Measurements from ENCODE around the gene ZNRD2. TPM values are rescaled to one million over a fixed set of nuclear protein-coding genes. Genes with fewer than 3 reads are reported as not detected.

The ZNRD2 gene
- total and polyA plus RNA-seq, 2 of the 8 experiments (the other 6 are each of a cell fraction or from before 2014, with no cell fraction given) = 53.4 to 125 TPM

- no peak overlapping the region for H3K9ac ChIP-seq (replicated peaks in 1 of 4; ENCODE audit: extremely low read depth in 1 of 4, low read depth in 3 of 4, low read length in 3 of 4)
- no peak overlapping the region for H4K5ac ChIP-seq (ENCODE audit: insufficient read length, low read depth, low read length)
- H3K4me3 ChIP-seq (ENCODE audit: extremely low read depth in 1 of 4, insufficient read depth in 2 of 4, low read depth in 3 of 4, low read length in 4 of 4) = peak overlapping the region in 1 of 4 experiments; percentile 42; a peak in 2 of 8 replicates
- H3K56ac ChIP-seq (replicated peaks; ENCODE audit: insufficient read length, low read depth, low read length) = no peak overlapping the region
- H2BK12ac ChIP-seq (ENCODE audit: low read depth, low read length) = peak overlapping the region; percentile 27; the same call in 1 of the 2 replicates
- TF ChIP-seq HDAC6 (IDR thresholded peaks at IDR 0.05; ENCODE audit: low read depth, low read length) = no peak
- no peak for TF ChIP-seq TAF7 (optimal IDR thresholded peaks at IDR 0.05; ENCODE audit: borderline replicate concordance, low read depth, low read length)
- TF ChIP-seq MAX (IDR thresholded peaks at IDR 0.05) = 0 out of 2 replicates have a peak, but pooled peaks have one; percentile 32
- TF ChIP-seq SIX5 (IDR thresholded peaks at IDR 0.05; ENCODE audit: low read depth, low read length) = no peak
- TF ChIP-seq HDAC2 (IDR thresholded peaks at IDR 0.05; ENCODE audit: borderline replicate concordance in 1 of 2, low read depth in 2 of 2, low read length in 2 of 2) = 0 out of 4 replicates have a peak, but pooled peaks of 1 of the 2 experiments have one; percentile 20
- TF ChIP-seq SUZ12 (IDR thresholded peaks at IDR 0.05; ENCODE audit: low read length) = peak; percentile 6; the same call in 1 of the 2 replicates
- TF ChIP-seq CTCF (IDR thresholded peaks at IDR 0.05; ENCODE audit: control extremely low read depth in 1 of 3, insufficient read depth in 1 of 3, low read depth in 1 of 3, low read length in 3 of 3) = peak in 2 of 3 experiments; percentile 38 to 46; a peak in 3 of 4 replicates
- peak; percentile 56 for TF ChIP-seq BACH1 (IDR thresholded peaks at IDR 0.05; ENCODE audit: low read length)
- ChIA-PET POLR2A (ENCODE audit: partially characterized antibody) (interaction anchor here (1.0 to 1.6 kb wide), 4 partner anchors 7 to 18 kb away, joined by 3 to 5 read pairs (median 4); no protein-coding TSS in a partner anchor), CTCF (ENCODE audit: partially characterized antibody) (interaction anchor here (0.6 to 10.5 kb wide), 10 partner anchors 9 to 232 kb away, joined by 3 to 284 read pairs (median 4); partner anchors contain the start of genes FAM89B, LTBP3 and ZNRD2)
- H3K36me3 ChIP-seq (ENCODE audit: control insufficient read depth in 2 of 4, insufficient read depth in 4 of 4, low read length in 3 of 4) = no peaks in the 10 kb centered on the region
- H2BK20ac ChIP-seq (ENCODE audit: low read length) = no peak overlapping the region
- no peak overlapping the region for H3K23ac ChIP-seq (ENCODE audit: insufficient read length)
- no peaks in the 10 kb centered on the region for H3K9me3 ChIP-seq (ENCODE audit: insufficient read depth in 2 of 2, low read depth in 1 of 2, low read length in 1 of 2)
- H2BK15ac ChIP-seq (ENCODE audit: low read length) = no peak overlapping the region
- DNase-seq (ENCODE audit: low read depth in 1 of 2, low spot score in 2 of 2) (peak in 1 of 2 experiments; percentile 72), FAIRE-seq (no peak)
- H3K27me3 ChIP-seq (replicated peaks in 1 of 4; ENCODE audit: control insufficient read depth in 3 of 4, extremely low read depth in 1 of 4, insufficient read depth in 3 of 4, low read length in 3 of 4) = peaks cover 4 to 46% (median 36%) of the 10 kb centered on the region in 4 experiments; a peak in 6 of 7 replicates
- H3K4me1 ChIP-seq (replicated peaks in 1 of 4; ENCODE audit: control insufficient read depth in 3 of 4, insufficient read depth in 4 of 4, low read length in 3 of 4) = peaks cover 0 to 11% (median 8%) of the 10 kb centered on the region in 4 experiments; a peak in 5 of 7 replicates
- H3K27ac ChIP-seq (ENCODE audit: low read depth, low read length) = no peak overlapping the region
- no peak overlapping the region for H3K14ac ChIP-seq (ENCODE audit: insufficient read length)
- H3K79me2 ChIP-seq (ENCODE audit: control insufficient read depth in 1 of 2, insufficient read depth in 2 of 2, low read length in 2 of 2) = no peaks in the 10 kb centered on the region
- WGBS, 2 experiments (ENCODE audit: extremely low coverage in 1 of 2, insufficient coverage in 1 of 2, insufficient read length in 1 of 2, insufficient replicate concordance in 2 of 2, low coverage in 1 of 2, low lambda C conversion rate in 2 of 2, missing lambda C conversion rate in 1 of 2) = 45% methylated on average over 25 of the region's 52 CpGs; no CpG with 5 or more reads in 1 of the 2 experiments
- H3K79me1 ChIP-seq (ENCODE audit: low read depth, low read length) = no peaks in the 10 kb centered on the region
- no peak overlapping the region for H3K4ac ChIP-seq (replicated peaks; ENCODE audit: insufficient read length, low read depth, low read length)
- no peak overlapping the region for H2AK5ac ChIP-seq (ENCODE audit: low read depth, low read length)
- peak overlapping the region; percentile 83; the same call in 1 of the 2 replicates for H4K8ac ChIP-seq (ENCODE audit: extremely low read depth, insufficient read depth, low read length)
- H3K4me2 ChIP-seq (ENCODE audit: insufficient read depth in 1 of 2, low read depth in 2 of 2, low read length in 2 of 2) = peak overlapping the region; percentile 57 to 93
- peaks cover 0 to 9% of the 10 kb centered on the region in 2 experiments for H4K20me1 ChIP-seq (replicated peaks in 1 of 2; ENCODE audit: control insufficient read depth in 1 of 2, insufficient read depth in 2 of 2, low read length in 2 of 2)
- H2BK5ac ChIP-seq (ENCODE audit: low read depth, low read length) = no peak overlapping the region
- no peak overlapping the region for H3K18ac ChIP-seq (ENCODE audit: extremely low read depth, low read length)
- H2BK120ac ChIP-seq (replicated peaks; ENCODE audit: low read depth, low read length) = no peak overlapping the region
- H4K91ac ChIP-seq (replicated peaks; ENCODE audit: insufficient read length, low read length) = no peak overlapping the region
- H3K23me2 ChIP-seq (ENCODE audit: low read depth, low read length) = peaks cover 7% of the 10 kb centered on the region; the same call in 1 of the 2 replicates
- H2AFZ ChIP-seq (ENCODE audit: low read length) = no peak overlapping the region
Observed at GRCh38 chr11:65547446-65548125, 22.7 kb upstream of the ZNRD2 start.
